Natural killer cell (primary cell): ENCODE results near the gene SARNP. TPM values are rescaled to one million over a fixed set of nuclear protein-coding genes. Genes with fewer than 3 reads are reported as not detected.
A peak's percentile ranks its signal among the peaks of the same experiment; 100 is the strongest.

Experiments used
- ATAC-seq, 3 donors: fragments of 150-1000 bp in 2 of 3; fragments of 200-7000 bp in 1 of 3; cut with Tn5 transposase; 1 replicate in 1 of 3; 2 replicates in 2 of 3; pipeline ENCODE4 v1.10.0; 2021; ENCODE audit warnings: mild to moderate bottlenecking in 2 of 3, moderate library complexity in 2 of 3
- DNase-seq, 2 donors: peaks; one replicate each; pipeline versions ENCODE4 v3.0.0 to v3.0.0-alpha.2; 2013 to 2021; ENCODE audit warnings: mixed read lengths in 1 of 2
- H3K27ac ChIP-seq: one replicate; pipeline ENCODE4 v1.5.1; 2013; ENCODE audit warnings: mild to moderate bottlenecking, low read length
- H3K27me3 ChIP-seq: one replicate; pipeline ENCODE4 v1.6.1; 2013; ENCODE audit warnings: low read length; ENCODE audit not compliant: control insufficient read depth, insufficient read depth
- H3K36me3 ChIP-seq: one replicate; pipeline ENCODE4 v1.6.1; 2013; ENCODE audit warnings: low read length; ENCODE audit not compliant: control insufficient read depth, insufficient read depth
- H3K4me1 ChIP-seq: one replicate; pipeline ENCODE4 v1.6.1; 2013; ENCODE audit warnings: low read length; ENCODE audit not compliant: control insufficient read depth, insufficient read depth
- H3K4me3 ChIP-seq: one replicate; pipeline ENCODE4 v1.5.1; 2013; ENCODE audit warnings: low read length
- H3K9me3 ChIP-seq: one replicate; pipeline ENCODE4 v1.6.1; 2013; ENCODE audit warnings: low read length; ENCODE audit not compliant: control insufficient read depth, insufficient read depth
- H3K27ac Mint-ChIP-seq, 2 donors: one replicate each; pipeline ENCODE4 v1.8.0; 2022; ENCODE audit warnings: mild to moderate bottlenecking in 2 of 2, mixed read lengths in 2 of 2, moderate library complexity in 1 of 2
- H3K27me3 Mint-ChIP-seq, 2 donors: one replicate each; pipeline ENCODE4 v1.8.0; 2022; ENCODE audit warnings: low read depth in 2 of 2, mixed read lengths in 2 of 2
- H3K36me3 Mint-ChIP-seq: one replicate; pipeline ENCODE4 v1.8.0; 2022; ENCODE audit warnings: mixed read lengths
- H3K4me1 Mint-ChIP-seq, 2 donors: one replicate each; pipeline ENCODE4 v1.8.0; 2022; ENCODE audit warnings: mixed read lengths in 2 of 2
- H3K4me3 Mint-ChIP-seq: one replicate; pipeline ENCODE4 v1.8.0; 2022; ENCODE audit warnings: mild to moderate bottlenecking, moderate library complexity, mixed read lengths
- H3K9me3 Mint-ChIP-seq, 2 donors: one replicate each; pipeline ENCODE4 v1.8.0; 2022; ENCODE audit warnings: mixed read lengths in 2 of 2
- CTCF ChIP-seq: fragments of 200-600 bp; IDR thresholded peaks from one replicate; pipeline ENCODE4 v1.8.0; 2022; ENCODE audit warnings: antibody characterized with exemption
- WGBS: methylation state at CpG from one replicate; pipeline ENCODE4 v1.1.7; 2013; ENCODE audit warnings: missing lambda C conversion rate; ENCODE audit not compliant: insufficient coverage; 5-methylcytosine and 5-hydroxymethylcytosine counted together
- intact Hi-C: fragments of 100-400 bp; cut with micrococcal nuclease; formaldehyde crosslinking; loops from one replicate; pipeline ENCODE4 v1.14.2; 2022
- total RNA-seq, 4 donors: library from RNA; stranded (reverse); fragments of 120-200 nt in 1 of 4; gene quantifications; one replicate each; pipeline versions ENCODE4 v1.2.3 to v1.2.4, GENCODE V29; 2013 to 2022

The SARNP gene
- total RNA-seq, 3 donors from 2014 or later (not counting 1 experiment from before 2014, with no cell fraction given): 50.5 to 57.0 (median 51.2) TPM

DNA sequence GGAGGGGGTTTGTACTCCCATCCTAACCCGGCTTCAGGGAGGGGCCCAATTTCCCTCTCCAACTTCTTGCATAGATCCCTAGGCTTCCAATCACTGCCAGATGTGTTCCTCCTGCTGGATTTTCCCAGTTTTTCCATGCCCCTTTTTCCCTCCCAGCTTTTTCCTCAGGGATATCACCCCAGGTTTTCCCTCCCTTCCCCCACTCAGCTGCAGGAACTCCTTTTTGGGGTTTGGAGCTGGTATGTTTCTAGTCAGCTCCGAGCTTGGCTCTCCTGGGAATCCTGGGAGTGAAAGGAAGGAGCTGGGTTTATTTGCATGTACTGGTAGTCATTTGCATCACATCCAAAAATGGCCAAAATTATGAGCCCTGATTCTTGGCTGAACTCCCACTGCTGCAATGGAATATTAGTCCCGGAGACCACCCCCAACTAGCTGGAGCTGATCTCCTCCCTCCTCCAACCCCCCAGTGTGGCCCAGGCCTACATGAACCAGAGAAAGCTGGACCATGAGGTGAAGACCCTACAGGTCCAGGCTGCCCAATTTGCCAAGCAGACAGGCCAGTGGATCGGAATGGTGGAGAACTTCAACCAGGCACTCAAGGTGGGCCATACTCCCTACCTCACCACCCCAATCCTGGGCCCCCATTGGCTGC is 98.8 kb downstream of the SARNP start:
- DNase-seq (no peak), ATAC-seq (no peak)
- H3K36me3 ChIP-seq: peaks cover 13% of the 10 kb centered on the region
- no peaks in the 10 kb centered on the region for H3K27me3 ChIP-seq
- H3K4me1 ChIP-seq: peaks cover 42% of the 10 kb centered on the region
- no peaks in the 10 kb centered on the region for H3K27me3 Mint-ChIP-seq
- H3K9me3 ChIP-seq: no peaks in the 10 kb centered on the region
- H3K36me3 Mint-ChIP-seq: no peaks in the 10 kb centered on the region
- no peak overlapping the region for H3K4me3 ChIP-seq
- no peak overlapping the region for H3K27ac ChIP-seq
- no peak for TF ChIP-seq CTCF
- H3K27ac Mint-ChIP-seq: peak overlapping the region in 1 of 2 donors; percentile 45
- 90% methylated on average over 4 of the region's 4 CpGs for WGBS
- no peaks in the 10 kb centered on the region for H3K9me3 Mint-ChIP-seq
- intact Hi-C loops: no loop called here
- peaks cover 18 to 32% of the 10 kb centered on the region in 2 donors for H3K4me1 Mint-ChIP-seq
- H3K4me3 Mint-ChIP-seq: no peak overlapping the region

DNA sequence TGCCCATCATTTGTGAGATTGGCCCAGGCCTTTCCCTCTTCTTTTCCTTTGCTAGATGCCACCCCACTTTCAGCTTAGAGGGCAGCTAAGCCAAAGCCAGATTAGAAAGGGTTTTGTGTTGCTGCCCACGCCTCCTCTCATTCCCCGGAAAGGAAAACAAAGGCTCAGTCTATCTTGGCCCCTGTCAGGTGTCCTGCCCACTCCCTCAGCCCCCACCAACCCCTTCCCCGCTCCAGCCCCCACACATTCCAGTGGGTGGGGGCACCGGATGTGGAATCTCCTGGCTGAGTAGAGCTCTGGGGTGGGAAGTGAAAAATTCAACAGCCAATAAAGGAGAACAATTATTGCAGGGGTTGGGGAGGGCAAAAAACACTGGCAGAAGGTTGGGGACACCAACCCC is 99.5 kb downstream of the SARNP start:
- H3K9me3 Mint-ChIP-seq: no peaks in the 10 kb centered on the region
- peak overlapping the region in 1 of 2 donors; percentile 45 for H3K27ac Mint-ChIP-seq
- H3K27me3 ChIP-seq: no peaks in the 10 kb centered on the region
- 95% methylated on average over 2 of the region's 4 CpGs for WGBS
- H3K9me3 ChIP-seq: no peaks in the 10 kb centered on the region
- H3K4me3 ChIP-seq: no peak overlapping the region
- H3K36me3 ChIP-seq: peaks cover 12% of the 10 kb centered on the region
- no peak overlapping the region for H3K4me3 Mint-ChIP-seq
- H3K36me3 Mint-ChIP-seq: no peaks in the 10 kb centered on the region
- H3K4me1 Mint-ChIP-seq: peaks cover 18 to 32% of the 10 kb centered on the region in 2 donors
- TF ChIP-seq CTCF: no peak
- DNase-seq (no peak), ATAC-seq (no peak)
- no peaks in the 10 kb centered on the region for H3K27me3 Mint-ChIP-seq
- intact Hi-C loops: no loop called here
- peaks cover 42% of the 10 kb centered on the region for H3K4me1 ChIP-seq
- no peak overlapping the region for H3K27ac ChIP-seq

- no peak for ATAC-seq
- no peaks in the 10 kb centered on the region for H3K27me3 ChIP-seq
- Mint-ChIP-seq H3K9me3 (no peaks in the 10 kb centered on the region), H3K36me3 (no peaks in the 10 kb centered on the region), H3K4me1 (peaks cover 18 to 32% of the 10 kb centered on the region in 2 donors), H3K27ac (peak overlapping the region; percentile 96 to 98), H3K27me3 (no peaks in the 10 kb centered on the region), H3K4me3 (peak overlapping the region; percentile 97)
- DNase-seq: no peak
- no peaks in the 10 kb centered on the region for H3K9me3 ChIP-seq
- intact Hi-C loops: no loop called here
- 63% methylated on average over 7 of the region's 8 CpGs for WGBS
- H3K4me1 ChIP-seq: peaks cover 42% of the 10 kb centered on the region
- H3K27ac ChIP-seq: no peak overlapping the region
- peaks cover 9% of the 10 kb centered on the region for H3K36me3 ChIP-seq
- peak overlapping the region; percentile 87 for H3K4me3 ChIP-seq
- TF ChIP-seq CTCF: no peak
Observed at GRCh38 chr12:55717011-55718007, 100.2 kb downstream of the SARNP start.
